22Rv1 (cell line): ENCODE data around the gene FCN3.

Source experiments
- H3K27ac ChIP-seq: fragments of 450-650 bp; 2 replicates; pipeline ENCODE4 v1.5.1; 2017
- CTCF ChIP-seq: fragments of 450-650 bp; IDR thresholded peaks from 2 replicates; pipeline ENCODE4 v1.5.1; 2017; ENCODE audit warnings: mild to moderate bottlenecking
- ZFX ChIP-seq: fragments of 450-650 bp; IDR thresholded peaks from 2 replicates; pipeline ENCODE4 v1.6.1; 2017; ENCODE audit warnings: antibody characterized with exemption, borderline replicate concordance

FCN3 gene

GRCh38 chr1:27403931-27404330 lies 29.3 kb upstream of the FCN3 start:
- TF ChIP-seq CTCF: no peak
- TF ChIP-seq ZFX: no peak

GRCh38 chr1:27403065-27403726 lies 28.6 kb upstream of the FCN3 start:
- no peak for TF ChIP-seq CTCF
- no peak for TF ChIP-seq ZFX

More at GRCh38 chr1:27403931-27404330, 29.3 kb upstream of the FCN3 start:
- no peak overlapping the region; the same call in 1 of the 2 replicates for H3K27ac ChIP-seq

GRCh38 chr1:27402349-27402754 lies 27.7 kb upstream of the FCN3 start:
- TF ChIP-seq CTCF (peak; percentile 63), ZFX (no peak)
- no peak overlapping the region for H3K27ac ChIP-seq

More at GRCh38 chr1:27403065-27403726, 28.6 kb upstream of the FCN3 start:
- H3K27ac ChIP-seq: no peak overlapping the region; the same call in 1 of the 2 replicates

GRCh38 chr1:27400963-27401341 lies 26.3 kb upstream of the FCN3 start:
- no peak for TF ChIP-seq CTCF
- TF ChIP-seq ZFX: no peak
- H3K27ac ChIP-seq: no peak overlapping the region

- no peak for TF ChIP-seq ZFX
- no peak for TF ChIP-seq CTCF
- no peak overlapping the region for H3K27ac ChIP-seq
Measured at GRCh38 chr1:27400082-27400962, 25.7 kb upstream of the FCN3 start.

- no peak overlapping the region for H3K27ac ChIP-seq
- TF ChIP-seq CTCF: no peak
Measured at GRCh38 chr1:27399251-27400025, 24.8 kb upstream of the FCN3 start.
